ENCODE results near the gene LRIT2. TPM values are rescaled to one million over a fixed set of nuclear protein-coding genes. Genes with fewer than 3 reads are reported as not detected.
A peak's percentile ranks its signal among the peaks of the same experiment; 100 is the strongest.

LRIT2 gene, protein sequence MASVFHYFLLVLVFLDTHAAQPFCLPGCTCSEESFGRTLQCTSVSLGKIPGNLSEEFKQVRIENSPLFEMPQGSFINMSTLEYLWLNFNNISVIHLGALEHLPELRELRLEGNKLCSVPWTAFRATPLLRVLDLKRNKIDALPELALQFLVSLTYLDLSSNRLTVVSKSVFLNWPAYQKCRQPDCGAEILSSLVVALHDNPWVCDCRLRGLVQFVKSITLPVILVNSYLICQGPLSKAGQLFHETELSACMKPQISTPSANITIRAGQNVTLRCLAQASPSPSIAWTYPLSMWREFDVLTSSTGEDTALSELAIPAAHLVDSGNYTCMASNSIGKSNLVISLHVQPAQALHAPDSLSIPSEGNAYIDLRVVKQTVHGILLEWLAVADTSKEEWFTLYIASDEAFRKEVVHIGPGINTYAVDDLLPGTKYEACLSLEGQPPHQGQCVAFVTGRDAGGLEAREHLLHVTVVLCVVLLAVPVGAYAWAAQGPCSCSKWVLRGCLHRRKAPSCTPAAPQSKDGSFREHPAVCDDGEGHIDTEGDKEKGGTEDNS
- not detected in 2 replicates for polyA plus RNA-seq (2011; rRNA removed)
- polyA minus RNA-seq (2011; rRNA and poly(A)+ RNA removed): not detected in 2 replicates

DNA sequence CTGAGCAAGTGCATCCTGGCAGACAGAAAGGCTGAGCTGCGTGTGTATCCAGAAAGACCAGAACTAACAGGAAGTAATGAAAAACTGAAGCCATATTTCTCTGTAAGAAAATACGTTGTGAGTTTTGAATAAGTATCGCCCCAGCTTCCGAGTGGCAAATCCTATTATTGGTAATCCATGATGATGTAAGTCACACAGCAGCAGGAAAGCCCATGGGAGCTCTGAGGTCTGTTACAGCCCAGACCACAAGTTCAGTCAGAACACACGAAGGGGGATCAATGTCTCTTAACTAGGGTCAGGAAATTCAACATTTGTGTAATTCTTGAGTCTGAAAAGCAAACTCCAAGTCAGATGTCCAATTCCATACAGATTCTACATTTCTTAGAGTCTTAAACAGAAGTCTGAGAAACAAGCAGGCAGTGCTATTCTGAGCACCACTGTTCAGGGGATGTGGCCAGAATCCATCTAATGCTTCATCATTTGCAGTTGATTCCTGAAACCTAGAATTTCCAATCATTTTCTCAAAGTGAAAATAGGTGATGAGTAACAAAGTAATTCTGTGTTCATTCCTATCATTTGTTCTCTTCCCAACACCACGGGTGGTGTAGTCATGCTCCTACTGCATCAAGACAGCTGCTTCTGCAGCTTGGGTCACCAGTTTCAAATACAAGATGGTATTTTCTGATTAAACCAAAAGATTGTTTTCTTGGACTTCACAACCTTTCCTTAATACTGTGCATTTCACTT is at the start of gene LRIT2:
Gene LRIT2, minus strand, starts transcription at position 118 of the 747 bp plus-strand sequence. Its CDS starts 24 bp downstream, at position 94.
- CTCF ChIA-PET: no interaction called here

DNA sequence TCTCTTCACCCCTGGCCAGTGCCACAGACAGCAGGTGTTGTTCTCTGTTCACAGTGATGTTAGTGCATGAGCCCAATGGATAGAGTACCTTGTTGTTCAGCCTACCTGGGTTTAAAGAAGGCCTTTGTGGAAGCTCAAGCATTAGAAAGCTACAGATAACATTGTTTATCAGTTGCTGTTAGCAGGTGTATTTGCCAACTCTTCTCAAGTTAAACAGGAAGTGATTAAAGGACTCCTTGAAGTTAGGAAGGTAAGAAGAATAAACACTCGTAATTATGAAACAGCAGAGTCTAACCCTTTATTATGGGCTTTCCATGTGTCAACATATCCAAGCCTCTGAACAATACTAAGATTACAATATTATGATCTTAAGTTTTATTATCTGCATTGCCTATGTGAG is 45.4 kb upstream of the LRIT2 start:
- H3K27me3 ChIP-seq (ENCODE audit: control insufficient read depth, insufficient read depth, low read length): no peaks in the 10 kb centered on the region
- ChIA-PET POLR2A (no interaction called here), CTCF (interaction anchor here (13.4 kb wide), 1 partner anchor 266 kb away, joined by 427 read pairs; no protein-coding TSS in a partner anchor)
- H3K27ac ChIP-seq (ENCODE audit: low read depth, low read length): no peak overlapping the region
- H3K4me3 ChIP-seq (ENCODE audit: low read depth, low read length): no peak overlapping the region
- no peaks in the 10 kb centered on the region for H3K9me3 ChIP-seq (ENCODE audit: control insufficient read depth, insufficient read depth, low read length)
- no peak for DNase-seq (ENCODE audit: low read depth, low spot score)
- no peak for TF ChIP-seq CTCF (IDR thresholded peaks at IDR 0.05; ENCODE audit: low read depth, low read length)

More for the DNA sequence above, at the start of gene LRIT2:
- H3K27me3 ChIP-seq (ENCODE audit: control insufficient read depth, insufficient read depth, low read length): no peaks in the 10 kb centered on the region
- POLR2A ChIA-PET: no interaction called here
- no peak for DNase-seq (ENCODE audit: low read depth, low spot score)
- no peak within 1 kb of the TSS for H3K4me3 ChIP-seq (ENCODE audit: low read depth, low read length)
- H3K27ac ChIP-seq (ENCODE audit: low read depth, low read length): no peak within 1 kb of the TSS
- no peak for TF ChIP-seq CTCF (IDR thresholded peaks at IDR 0.05; ENCODE audit: low read depth, low read length)
- H3K9me3 ChIP-seq (ENCODE audit: control insufficient read depth, insufficient read depth, low read length): no peaks in the 10 kb centered on the region

DNA sequence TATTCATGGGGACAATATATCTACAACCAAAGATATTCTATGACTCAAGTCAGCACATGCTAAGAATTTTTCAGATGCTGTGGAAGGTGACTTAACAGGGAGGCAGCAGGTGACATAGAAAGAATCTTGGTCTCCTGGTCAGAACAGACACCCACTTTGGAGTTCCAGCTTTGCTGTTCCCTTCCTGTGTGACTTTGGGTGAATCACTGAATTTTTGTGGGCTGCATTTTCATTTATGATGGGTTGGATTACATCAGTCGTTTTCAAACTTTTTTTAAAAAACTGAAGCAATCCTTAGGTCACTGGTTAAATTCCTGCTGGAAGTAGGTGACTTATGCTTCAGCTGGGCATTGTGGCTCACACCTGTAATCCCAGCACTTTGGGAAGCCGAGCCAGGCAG is 44.4 kb upstream of the LRIT2 start:
- TF ChIP-seq CTCF (IDR thresholded peaks at IDR 0.05; ENCODE audit: low read depth, low read length): no peak
- no peaks in the 10 kb centered on the region for H3K27me3 ChIP-seq (ENCODE audit: control insufficient read depth, insufficient read depth, low read length)
- H3K27ac ChIP-seq (ENCODE audit: low read depth, low read length): peak overlapping the region; percentile 39
- ChIA-PET POLR2A (no interaction called here), CTCF (interaction anchor here (0.7 to 13.4 kb wide), 2 partner anchors 161 to 267 kb away, joined by 4 to 427 read pairs; no protein-coding TSS in a partner anchor)
- no peaks in the 10 kb centered on the region for H3K9me3 ChIP-seq (ENCODE audit: control insufficient read depth, insufficient read depth, low read length)
- peak; percentile 43 for DNase-seq (ENCODE audit: low read depth, low spot score)
- H3K4me3 ChIP-seq (ENCODE audit: low read depth, low read length): no peak overlapping the region

DNA sequence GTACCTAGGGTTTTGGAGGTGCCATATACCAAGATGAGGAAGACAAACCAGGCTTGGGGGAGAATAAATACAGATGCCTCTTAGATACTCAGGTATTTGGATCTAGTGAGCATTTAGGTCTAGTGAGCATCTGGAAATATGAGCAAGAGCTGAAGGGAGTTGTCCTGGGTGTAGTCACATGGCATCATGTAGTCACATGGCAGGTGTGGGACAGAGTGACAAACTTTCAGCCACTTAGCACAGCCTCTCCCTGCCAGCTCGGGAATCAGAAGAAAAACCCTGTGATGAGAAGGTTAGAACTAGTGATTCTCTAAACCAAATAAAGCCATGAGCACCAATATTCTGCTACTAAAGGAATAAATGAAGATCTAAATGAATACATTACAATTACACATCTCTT is 43.8 kb upstream of the LRIT2 start:
- CTCF ChIA-PET: interaction anchor here (0.7 to 13.4 kb wide), 3 partner anchors 80 to 268 kb away, joined by 3 to 427 read pairs (median 4); no protein-coding TSS in a partner anchor
- H3K4me3 ChIP-seq (ENCODE audit: low read depth, low read length): no peak overlapping the region

More for the DNA sequence above, 43.8 kb upstream of the LRIT2 start:
- Histone ChIP-seq H3K27ac (ENCODE audit: low read depth, low read length) (no peak overlapping the region), H3K27me3 (ENCODE audit: control insufficient read depth, insufficient read depth, low read length) (peaks cover 2% of the 10 kb centered on the region), H3K9me3 (ENCODE audit: control insufficient read depth, insufficient read depth, low read length) (no peaks in the 10 kb centered on the region)
- no peak for DNase-seq (ENCODE audit: low read depth, low spot score)
- no peak for TF ChIP-seq CTCF (IDR thresholded peaks at IDR 0.05; ENCODE audit: low read depth, low read length)
- POLR2A ChIA-PET: no interaction called here
